HepG2 (cell line): ENCODE data around the gene SCFD1. TPM values are rescaled to one million over a fixed set of nuclear protein-coding genes. Genes with fewer than 3 reads are reported as not detected.
A peak's percentile ranks its signal among the peaks of the same experiment; 100 is the strongest.

Experiments used
- ARHGAP35 ChIP-seq: sonication (generic); formaldehyde crosslinking; IDR thresholded peaks from 2 replicates; pipeline ENCODE4 v1.9.0; 2022; ENCODE audit warnings: mild to moderate bottlenecking, inconsistent platforms, moderate library complexity, missing genetic modification reagents, borderline replicate concordance
- CBFB ChIP-seq: sonication (generic); formaldehyde crosslinking; IDR thresholded peaks from 2 replicates; pipeline ENCODE4 v1.4.0; 2020; ENCODE audit warnings: missing genetic modification reagents
- DRAP1 ChIP-seq: IDR thresholded peaks from 2 replicates; pipeline ENCODE4 v1.6.1; 2016; ENCODE audit warnings: missing genetic modification reagents, missing compliant biosample characterization
- ESRRA ChIP-seq: sonication (generic); formaldehyde crosslinking; IDR thresholded peaks from 2 replicates; pipeline ENCODE4 v1.5.1; 2020; ENCODE audit warnings: mild to moderate bottlenecking, low read depth, missing genetic modification reagents
- MAFF ChIP-seq: IDR thresholded peaks from 2 replicates; pipeline ENCODE4 v1.6.1; 2011; ENCODE audit warnings: low read depth, low read length, improper control_type of control experiment
- MZF1 ChIP-seq: sonication (generic); formaldehyde crosslinking; IDR thresholded peaks from 2 replicates; pipeline ENCODE4 v1.8.1; 2023; ENCODE audit warnings: mild to moderate bottlenecking, missing genetic modification reagents, borderline replicate concordance
- PLRG1 ChIP-seq: fragments of 450-650 bp; conservative IDR thresholded peaks from 2 replicates; pipeline ENCODE4 v1.6.1; 2016
- RBAK ChIP-seq: sonication (generic); formaldehyde crosslinking; IDR thresholded peaks from 2 replicates; pipeline ENCODE4 v1.5.1; 2020; ENCODE audit warnings: mild to moderate bottlenecking, missing genetic modification reagents
- SOX5 ChIP-seq: IDR thresholded peaks from 2 replicates; pipeline ENCODE4 v1.6.1; 2016; ENCODE audit warnings: borderline replicate concordance
- TARDBP ChIP-seq: sonication (generic); formaldehyde crosslinking; IDR thresholded peaks from 2 replicates; pipeline ENCODE4 v1.8.0; 2022; ENCODE audit warnings: mild to moderate bottlenecking, missing genetic modification reagents
- TMF1 ChIP-seq: sonication (generic); formaldehyde crosslinking; IDR thresholded peaks from 2 replicates; pipeline ENCODE4 v1.8.1; 2022; ENCODE audit warnings: low read depth, missing genetic modification reagents
- ZBTB46 ChIP-seq: sonication (generic); formaldehyde crosslinking; IDR thresholded peaks from 2 replicates; pipeline ENCODE4 v1.4.0; 2020; ENCODE audit warnings: mild to moderate bottlenecking, missing genetic modification reagents, borderline replicate concordance
- ZMAT5 ChIP-seq: sonication (generic); formaldehyde crosslinking; IDR thresholded peaks from 2 replicates; pipeline ENCODE4 v1.5.0; 2020; ENCODE audit warnings: mild to moderate bottlenecking, low read depth, missing genetic modification reagents, borderline replicate concordance
- ZMYM3 ChIP-seq: sonication (generic); formaldehyde crosslinking; IDR thresholded peaks from 2 replicates; pipeline ENCODE4 v1.5.1; 2020; ENCODE audit warnings: mild to moderate bottlenecking, missing genetic modification reagents
- ZNF318 ChIP-seq: sonication (generic); formaldehyde crosslinking; IDR thresholded peaks from 2 replicates; pipeline ENCODE4 v1.4.0; 2020; ENCODE audit warnings: mild to moderate bottlenecking, missing genetic modification reagents
- ZNF501 ChIP-seq: sonication (generic); formaldehyde crosslinking; IDR thresholded peaks from 2 replicates; pipeline ENCODE4 v1.5.1; 2020; ENCODE audit warnings: mild to moderate bottlenecking, moderate library complexity, missing genetic modification reagents
- ZNF512 ChIP-seq: sonication (generic); formaldehyde crosslinking; IDR thresholded peaks from 2 replicates; pipeline ENCODE4 v1.4.0; 2020; ENCODE audit warnings: mild to moderate bottlenecking, missing genetic modification reagents
- ZNF598 ChIP-seq: sonication (generic); formaldehyde crosslinking; IDR thresholded peaks from 2 replicates; pipeline ENCODE4 v1.5.1; 2020; ENCODE audit warnings: mild to moderate bottlenecking, missing genetic modification reagents, borderline replicate concordance
- polyA plus RNA-seq, 8 experiments: library from polyadenylated mRNA; depleted of rRNA in 3 of 8; stranded (reverse) in 7 of 8; unstranded in 1 of 8; fragments of >200 nt; fragmentation: Illumina TruSeq in 4 of 8; extraction: Trizol in 4 of 8; gene quantifications; 2 replicates each; pipeline versions ENCODE4 v1.2.1 to v1.2.3, GENCODE V29; 2011 to 2016; ENCODE audit warnings: low read depth in 4 of 8, missing spikeins in 1 of 8, mixed read lengths in 1 of 8; ENCODE audit not compliant: insufficient read depth in 1 of 8
- total RNA-seq, 5 experiments: library from RNA; depleted of rRNA; stranded (reverse); fragments of >200 nt; fragmentation: Illumina TruSeq; extraction: Trizol; gene quantifications; 2 replicates each; pipeline ENCODE4 v1.2.3, GENCODE V29; 2016; ENCODE audit warnings: low read depth in 1 of 5

SCFD1 gene
- total and polyA plus RNA-seq, 2 of the 13 experiments (the other 11 are each of a cell fraction or from before 2014, with no cell fraction given), result 235 to 256 TPM

DNA sequence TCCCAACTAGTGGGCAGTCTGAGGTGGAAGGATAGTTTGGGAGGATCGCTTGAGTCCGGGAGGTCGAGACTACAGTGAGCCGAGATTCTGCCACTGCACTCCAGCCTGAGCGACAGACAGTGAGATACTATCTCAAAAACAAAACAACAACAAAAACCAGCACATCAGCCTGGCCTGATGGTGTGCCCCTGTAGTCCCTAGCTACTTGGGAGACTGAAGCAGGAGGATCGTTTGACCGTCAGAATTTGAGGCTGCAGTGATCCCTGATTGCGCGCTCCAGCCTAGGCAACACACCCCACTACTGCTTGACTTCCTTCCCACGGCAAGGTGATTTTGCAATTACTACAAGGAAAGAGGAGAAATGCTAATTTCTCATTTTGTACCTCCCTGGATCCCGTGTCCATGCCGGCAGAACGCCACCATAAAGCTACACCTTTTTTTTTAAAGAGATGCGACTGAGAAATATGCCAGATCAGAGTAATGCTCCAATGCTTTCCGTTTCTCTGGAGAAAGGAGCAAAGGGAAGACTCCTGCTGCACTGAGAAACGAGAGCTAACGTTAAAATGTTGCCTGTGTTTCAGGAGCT is 672 bp upstream of the SCFD1 start (continued):
- no peak for TF ChIP-seq ZNF318 (CRISPR knock-in tag)
- TF ChIP-seq ZNF501 (CRISPR knock-in tag), result peak; percentile 53; the same call in 1 of the 2 replicates
- TF ChIP-seq ZMAT5 (CRISPR knock-in tag), result 0 out of 2 replicates have a peak, but pooled peaks have one; percentile 71
- 0 out of 2 replicates have a peak, but pooled peaks have one; percentile 42 for TF ChIP-seq MZF1 (CRISPR knock-in tag)
- TF ChIP-seq ZMYM3, result no peak
- TF ChIP-seq SOX5, result no peak
- no peak for TF ChIP-seq DRAP1 (CRISPR knock-in tag)
- TF ChIP-seq ZBTB46 (CRISPR knock-in tag), result no peak
- TF ChIP-seq TARDBP (CRISPR knock-in tag), result no peak
- no peak; the same call in 1 of the 2 replicates for TF ChIP-seq ZNF598
- no peak for TF ChIP-seq ESRRA (CRISPR knock-in tag)
- TF ChIP-seq PLRG1, result no peak
- TF ChIP-seq ZNF512, result no peak
- TF ChIP-seq CBFB (CRISPR knock-in tag), result peak; percentile 67; the same call in 1 of the 2 replicates
- no peak for TF ChIP-seq TMF1 (CRISPR knock-in tag)
- TF ChIP-seq ARHGAP35 (CRISPR knock-in tag), result no peak
- 0 out of 2 replicates have a peak, but pooled peaks have one; percentile 34 for TF ChIP-seq MAFF
- no peak for TF ChIP-seq RBAK (CRISPR knock-in tag)
